OCI-LY1 (cell line): Measurements from ENCODE around the gene XYLB.

Experiments
- EZH2 ChIP-seq: fragments of 200-600 bp; sonication (generic), shearing (Covaris generic); IDR thresholded peaks from 2 replicates; pipeline ENCODE4 v1.8.0; 2017; ENCODE audit warnings: borderline replicate concordance, mixed run types, mild to moderate bottlenecking, antibody characterized with exemption, low read length, moderate library complexity, mixed read lengths
- TF ChIP-seq, protein P1 (sequence below): fragments of 200-600 bp; sonication (generic), shearing (Covaris generic); IDR thresholded peaks from 2 replicates; pipeline ENCODE4 v1.5.1; 2017; ENCODE audit warnings: mild to moderate bottlenecking, antibody characterized with exemption, low read length, moderate library complexity, mixed read lengths

DNA sequence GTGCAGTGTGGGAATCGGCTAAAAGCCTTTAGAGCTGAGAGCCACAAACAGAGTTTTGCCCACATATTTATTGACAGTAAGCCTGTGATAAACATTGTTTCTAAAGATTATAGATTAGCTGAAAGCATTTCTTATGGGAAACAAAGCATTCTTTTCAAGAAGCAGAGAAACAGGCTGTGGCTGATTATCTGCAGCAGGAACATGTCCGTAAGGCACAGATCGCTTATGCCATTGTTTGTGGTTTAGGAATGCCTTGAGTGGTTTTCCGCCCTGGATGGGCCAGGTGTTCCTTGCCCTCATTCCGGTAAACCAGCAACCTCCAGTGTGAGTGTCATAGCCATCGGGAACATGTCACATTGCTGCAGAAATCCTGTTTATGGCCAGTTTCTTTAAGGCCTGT is 12.5 kb downstream of the XYLB start:
- TF ChIP-seq, protein P1, sequence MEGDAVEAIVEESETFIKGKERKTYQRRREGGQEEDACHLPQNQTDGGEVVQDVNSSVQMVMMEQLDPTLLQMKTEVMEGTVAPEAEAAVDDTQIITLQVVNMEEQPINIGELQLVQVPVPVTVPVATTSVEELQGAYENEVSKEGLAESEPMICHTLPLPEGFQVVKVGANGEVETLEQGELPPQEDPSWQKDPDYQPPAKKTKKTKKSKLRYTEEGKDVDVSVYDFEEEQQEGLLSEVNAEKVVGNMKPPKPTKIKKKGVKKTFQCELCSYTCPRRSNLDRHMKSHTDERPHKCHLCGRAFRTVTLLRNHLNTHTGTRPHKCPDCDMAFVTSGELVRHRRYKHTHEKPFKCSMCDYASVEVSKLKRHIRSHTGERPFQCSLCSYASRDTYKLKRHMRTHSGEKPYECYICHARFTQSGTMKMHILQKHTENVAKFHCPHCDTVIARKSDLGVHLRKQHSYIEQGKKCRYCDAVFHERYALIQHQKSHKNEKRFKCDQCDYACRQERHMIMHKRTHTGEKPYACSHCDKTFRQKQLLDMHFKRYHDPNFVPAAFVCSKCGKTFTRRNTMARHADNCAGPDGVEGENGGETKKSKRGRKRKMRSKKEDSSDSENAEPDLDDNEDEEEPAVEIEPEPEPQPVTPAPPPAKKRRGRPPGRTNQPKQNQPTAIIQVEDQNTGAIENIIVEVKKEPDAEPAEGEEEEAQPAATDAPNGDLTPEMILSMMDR: no peak
- TF ChIP-seq EZH2: no peak
